ENCODE results near the gene CADPS. TPM values are rescaled to one million over a fixed set of nuclear protein-coding genes. Genes with fewer than 3 reads are reported as not detected.

Gene CADPS
- total and polyA plus RNA-seq, 2 of the 4 experiments (the other 2 are of a cell fraction): not detected

DNA sequence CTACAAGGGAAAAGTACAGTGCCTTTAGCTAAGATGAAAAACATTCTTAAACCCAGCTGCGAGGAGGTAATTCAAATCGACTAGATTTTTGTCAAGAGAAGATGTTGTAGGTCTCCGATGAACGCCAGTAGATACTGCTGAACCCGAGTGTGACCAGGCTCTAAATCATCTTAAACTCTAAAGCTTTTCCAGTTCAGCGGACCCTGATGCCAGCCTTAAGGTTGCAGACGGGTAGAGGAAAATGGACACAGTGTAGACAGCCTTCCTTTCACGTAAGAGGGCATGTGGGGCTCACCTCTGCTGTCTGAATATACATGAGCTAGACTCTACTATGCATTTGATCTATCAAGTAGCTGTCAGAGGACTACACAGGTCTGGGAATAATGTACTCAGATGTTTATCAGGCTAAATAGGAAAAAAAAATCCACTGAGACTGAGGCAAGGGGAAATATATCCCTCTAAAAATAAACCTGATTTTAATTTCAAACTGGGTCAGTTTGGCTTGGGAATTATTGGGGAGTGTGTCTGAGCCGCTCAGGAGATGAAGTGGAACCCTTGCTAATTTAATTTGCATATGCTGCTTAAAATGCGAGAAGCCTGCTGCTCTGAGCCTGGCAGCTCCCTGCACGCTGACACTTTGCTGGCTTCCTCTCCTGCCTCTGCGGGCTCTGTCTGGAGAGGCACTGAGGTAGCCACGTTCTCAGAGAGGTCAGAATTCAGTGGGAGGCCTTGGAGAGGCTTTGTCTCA is 151.9 kb downstream of the CADPS start:
- Histone ChIP-seq H3K23ac (ENCODE audit: low read depth, low read length) (no peak overlapping the region), H2AK9ac (replicated peaks; ENCODE audit: low read depth, low read length, poor library complexity) (no peak overlapping the region), H3K14ac (replicated peaks; ENCODE audit: low read depth, low read length) (no peak overlapping the region), H3K4me1 (ENCODE audit: control insufficient read depth, insufficient read depth, low read length) (no peaks in the 10 kb centered on the region), H2AK5ac (ENCODE audit: low read depth, low read length) (no peak overlapping the region), H3K27ac (ENCODE audit: insufficient read depth, low read length) (no peak overlapping the region), H3K36me3 (ENCODE audit: control insufficient read depth, insufficient read depth, low read length) (no peaks in the 10 kb centered on the region), H4K91ac (ENCODE audit: insufficient read depth, low read depth, low read length) (no peak overlapping the region), H3K9me1 (ENCODE audit: insufficient read depth, low read length) (no peaks in the 10 kb centered on the region), H3K18ac (ENCODE audit: low read depth, low read length) (no peak overlapping the region), H3K79me1 (ENCODE audit: low read depth in 1 of 2, low read length in 2 of 2) (no peaks in the 10 kb centered on the region), H2BK120ac (ENCODE audit: low read depth, low read length) (no peak overlapping the region), H3K9ac (ENCODE audit: low read depth, low read length) (no peak overlapping the region), H3K9me3 (ENCODE audit: control insufficient read depth, insufficient read depth, low read length) (no peaks in the 10 kb centered on the region), H3K4ac (ENCODE audit: low read depth, low read length) (no peak overlapping the region), H2BK20ac (ENCODE audit: low read depth, low read length) (no peak overlapping the region), H3K4me2 (ENCODE audit: low read depth, low read length) (no peak overlapping the region), H2BK5ac (ENCODE audit: low read depth, low read length, poor library complexity, severe bottlenecking) (no peak overlapping the region), H2BK15ac (ENCODE audit: low read depth, low read length) (no peak overlapping the region), H3K4me3 (ENCODE audit: insufficient read depth, low read depth, low read length) (no peak overlapping the region), H4K5ac (ENCODE audit: low read depth, low read length) (no peak overlapping the region), H3K27me3 (ENCODE audit: control insufficient read depth, insufficient read depth, low read length) (no peaks in the 10 kb centered on the region), H3K56ac (ENCODE audit: extremely low read depth, insufficient read depth, low read length) (no peak overlapping the region), H4K20me1 (ENCODE audit: insufficient read depth, low read length) (no peaks in the 10 kb centered on the region), H4K8ac (ENCODE audit: low read depth in 2 of 2, low read length in 2 of 2) (no peak overlapping the region), H2AFZ (replicated peaks; ENCODE audit: low read length, poor library complexity) (no peak overlapping the region)
- no peak for TF ChIP-seq NFE2L2 (IDR thresholded peaks at IDR 0.05; ENCODE audit: low read depth, low read length)
- TF ChIP-seq POLR2A (IDR thresholded peaks at IDR 0.05; ENCODE audit: low read depth, low read length): no peak
- no peak for ATAC-seq (ENCODE audit: low read depth)
- POLR2A ChIA-PET (ENCODE audit: unreplicated experiment): no interaction called here
- no peak for DNase-seq
- in situ Hi-C loops (cut with MboI; ENCODE audit: low sequenced_read_pairs) (no loop called here), intact Hi-C loops (cut with micrococcal nuclease) (no loop called here), dilution Hi-C loops (cut with HindIII; ENCODE audit: low sequenced_read_pairs, unreplicated experiment) (no loop called here)
- BruUV-seq (replicated peaks): no TSS peak
- no CpG with 5 or more reads among the region's 13 CpGs for WGBS, 2 experiments (ENCODE audit: extremely low coverage in 2 of 2, insufficient read length in 1 of 2)
- CTCF ChIA-PET: no interaction called here
